ENCODE measurements around the gene NAV2.
"Not testable (repeated sequence)": the region's sequence is repeated elsewhere in the genome, so short reads cannot be mapped to it uniquely, and the experiment has no call there.

Gene NAV2

GRCh38 chr11:19935507-19935906, 222.9 kb downstream of the NAV2 start:
- no peak for DNase-seq

- DNase-seq = no peak
Observed at GRCh38 chr11:19936461-19936860, 223.8 kb downstream of the NAV2 start.

- peak; percentile 2 for DNase-seq
Observed at GRCh38 chr11:19938169-19938856, 225.7 kb downstream of the NAV2 start.

- no peak for DNase-seq
Observed at GRCh38 chr11:19938866-19939265, 226.2 kb downstream of the NAV2 start.

- no peak for DNase-seq
Observed at GRCh38 chr11:19939415-19939929, 226.8 kb downstream of the NAV2 start.

- no peak for DNase-seq
Observed at GRCh38 chr11:19940831-19941230, 228.2 kb downstream of the NAV2 start.

GRCh38 chr11:19946681-19947080, 234.0 kb downstream of the NAV2 start:
- DNase-seq = no peak

- no peak for DNase-seq
Observed at GRCh38 chr11:19947537-19948114, 235.0 kb downstream of the NAV2 start.

GRCh38 chr11:19949606-19950005, 237.0 kb downstream of the NAV2 start:
- no peak for DNase-seq

- DNase-seq = no peak
Observed at GRCh38 chr11:19951558-19952115, 239.0 kb downstream of the NAV2 start.

- DNase-seq = no peak
Observed at GRCh38 chr11:19952116-19952605, 239.5 kb downstream of the NAV2 start.

- DNase-seq = no peak
Observed at GRCh38 chr11:19952911-19953310, 240.3 kb downstream of the NAV2 start.

GRCh38 chr11:19953336-19953735, 240.7 kb downstream of the NAV2 start:
- DNase-seq = no peak

- no peak for DNase-seq
Observed at GRCh38 chr11:19953909-19954308, 241.3 kb downstream of the NAV2 start.

- no peak for DNase-seq
Observed at GRCh38 chr11:19954899-19955298, 242.3 kb downstream of the NAV2 start.

- DNase-seq = no peak
Observed at GRCh38 chr11:19955660-19956059, 243.0 kb downstream of the NAV2 start.

GRCh38 chr11:19956228-19956627, 243.6 kb downstream of the NAV2 start:
- no peak for DNase-seq

GRCh38 chr11:19957294-19957943, 244.8 kb downstream of the NAV2 start:
- DNase-seq = no peak

- no peak for DNase-seq
Observed at GRCh38 chr11:19958204-19958603, 245.6 kb downstream of the NAV2 start.

GRCh38 chr11:19959210-19959609, 246.6 kb downstream of the NAV2 start:
- no peak for DNase-seq

- no peak for DNase-seq
Observed at GRCh38 chr11:19959648-19960059, 247.0 kb downstream of the NAV2 start.

- not testable (repeated sequence) for DNase-seq
Observed at GRCh38 chr11:19960410-19960809, 247.8 kb downstream of the NAV2 start.

GRCh38 chr11:19961225-19961624, 248.6 kb downstream of the NAV2 start:
- no peak for DNase-seq

Data from stimulated activated CD4-positive, alpha-beta T cell treated with anti-CD3 and anti-CD28 coated beads, Interleukin-12 subunit alpha, Interleukin-12 subunit beta, amount 100 ng/mL, for 4 hours (primary cell).